OCI-LY3 (cell line): Measurements from ENCODE around the gene RXRA.

ENCODE experiments used
- EZH2phosphoT487 ChIP-seq: fragments of 200-600 bp; shearing (Covaris generic); IDR thresholded peaks from 2 replicates; pipeline ENCODE4 v1.6.1; 2018; ENCODE audit warnings: antibody characterized with exemption, mixed run types, low read depth
- TF ChIP-seq, protein P1 (sequence below): fragments of 200-600, 300-600 bp; sonication (generic); IDR thresholded peaks from 2 replicates; pipeline ENCODE4 v1.5.1; 2014; ENCODE audit warnings: antibody characterized with exemption, low read length, low read depth

GRCh38 chr9:134336228-134336627, 10.0 kb downstream of the RXRA start:
- TF ChIP-seq, protein P1, sequence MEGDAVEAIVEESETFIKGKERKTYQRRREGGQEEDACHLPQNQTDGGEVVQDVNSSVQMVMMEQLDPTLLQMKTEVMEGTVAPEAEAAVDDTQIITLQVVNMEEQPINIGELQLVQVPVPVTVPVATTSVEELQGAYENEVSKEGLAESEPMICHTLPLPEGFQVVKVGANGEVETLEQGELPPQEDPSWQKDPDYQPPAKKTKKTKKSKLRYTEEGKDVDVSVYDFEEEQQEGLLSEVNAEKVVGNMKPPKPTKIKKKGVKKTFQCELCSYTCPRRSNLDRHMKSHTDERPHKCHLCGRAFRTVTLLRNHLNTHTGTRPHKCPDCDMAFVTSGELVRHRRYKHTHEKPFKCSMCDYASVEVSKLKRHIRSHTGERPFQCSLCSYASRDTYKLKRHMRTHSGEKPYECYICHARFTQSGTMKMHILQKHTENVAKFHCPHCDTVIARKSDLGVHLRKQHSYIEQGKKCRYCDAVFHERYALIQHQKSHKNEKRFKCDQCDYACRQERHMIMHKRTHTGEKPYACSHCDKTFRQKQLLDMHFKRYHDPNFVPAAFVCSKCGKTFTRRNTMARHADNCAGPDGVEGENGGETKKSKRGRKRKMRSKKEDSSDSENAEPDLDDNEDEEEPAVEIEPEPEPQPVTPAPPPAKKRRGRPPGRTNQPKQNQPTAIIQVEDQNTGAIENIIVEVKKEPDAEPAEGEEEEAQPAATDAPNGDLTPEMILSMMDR, result no peak
- no peak for TF ChIP-seq EZH2phosphoT487
